Measurements from ENCODE around the gene TFAP2B. TPM values are rescaled to one million over a fixed set of nuclear protein-coding genes. Genes with fewer than 3 reads are reported as not detected.

The TFAP2B gene
- total and polyA plus RNA-seq, 2 donors from 2014 or later: 11.6 to 25.3 TPM

GRCh38 chr6:50820869-50821264, 2.2 kb downstream of the TFAP2B start:
- FAIRE-seq (no peak), DNase-seq (peak in 3 of 5 donors; percentile 68 to 82 (median 74))
- Histone ChIP-seq H3K27ac (ENCODE audit: low read depth in 2 of 2, low read length in 2 of 2) (peak overlapping the region; percentile 83 to 89), H3K4me3 (ENCODE audit: low read length in 3 of 3) (peak overlapping the region in 2 of 3 donors; percentile 50 to 69), H3K4me1 (ENCODE audit: control insufficient read depth in 2 of 3, insufficient read depth in 2 of 3, low read depth in 1 of 3, low read length in 3 of 3) (peaks cover 0 to 3% (median 0%) of the 10 kb centered on the region in 3 donors), H3K9me3 (ENCODE audit: control insufficient read depth in 2 of 3, insufficient read depth in 1 of 3, low read length in 3 of 3) (no peaks in the 10 kb centered on the region), H3K36me3 (ENCODE audit: control insufficient read depth in 2 of 3, insufficient read depth in 3 of 3, low read length in 3 of 3) (no peaks in the 10 kb centered on the region), H3K27me3 (ENCODE audit: control insufficient read depth, insufficient read depth, low read length) (peaks cover 67% of the 10 kb centered on the region), H3K9ac (ENCODE audit: low read length in 3 of 3) (peak overlapping the region in 2 of 3 donors; percentile 15 to 79)
- intact Hi-C loops (cut with DNase I): no loop called here
- TF ChIP-seq CTCF (IDR thresholded peaks at IDR 0.05; ENCODE audit: borderline replicate concordance, extremely low read depth, insufficient read depth): no peak

GRCh38 chr6:50821441-50822077, 2.9 kb downstream of the TFAP2B start:
- H3K4me1 ChIP-seq (ENCODE audit: control insufficient read depth in 2 of 3, insufficient read depth in 2 of 3, low read depth in 1 of 3, low read length in 3 of 3): peaks cover 0 to 3% (median 0%) of the 10 kb centered on the region in 3 donors
- DNase-seq: peak in 2 of 5 donors; percentile 58 to 74
- H3K27me3 ChIP-seq (ENCODE audit: control insufficient read depth, insufficient read depth, low read length): peaks cover 73% of the 10 kb centered on the region
- H3K9ac ChIP-seq (ENCODE audit: low read length in 3 of 3): peak overlapping the region in 1 of 3 donors; percentile 79
- peak overlapping the region; percentile 18 to 69 (median 66) for H3K4me3 ChIP-seq (ENCODE audit: low read length in 3 of 3)
- no peaks in the 10 kb centered on the region for H3K9me3 ChIP-seq (ENCODE audit: control insufficient read depth in 2 of 3, insufficient read depth in 1 of 3, low read length in 3 of 3)
- no peak for TF ChIP-seq CTCF (IDR thresholded peaks at IDR 0.05; ENCODE audit: borderline replicate concordance, extremely low read depth, insufficient read depth)
- H3K27ac ChIP-seq (ENCODE audit: low read depth in 2 of 2, low read length in 2 of 2): peak overlapping the region; percentile 83 to 89
- intact Hi-C loops (cut with DNase I): no loop called here
- H3K36me3 ChIP-seq (ENCODE audit: control insufficient read depth in 2 of 3, insufficient read depth in 3 of 3, low read length in 3 of 3): no peaks in the 10 kb centered on the region
- FAIRE-seq: no peak

GRCh38 chr6:50822078-50822476, 3.4 kb downstream of the TFAP2B start:
- Histone ChIP-seq H3K27me3 (ENCODE audit: control insufficient read depth, insufficient read depth, low read length) (peaks cover 75% of the 10 kb centered on the region), H3K9me3 (ENCODE audit: control insufficient read depth in 2 of 3, insufficient read depth in 1 of 3, low read length in 3 of 3) (no peaks in the 10 kb centered on the region), H3K4me1 (ENCODE audit: control insufficient read depth in 2 of 3, insufficient read depth in 2 of 3, low read depth in 1 of 3, low read length in 3 of 3) (peaks cover 0 to 3% (median 0%) of the 10 kb centered on the region in 3 donors), H3K4me3 (ENCODE audit: low read length in 3 of 3) (peak overlapping the region; percentile 66 to 69 (median 68)), H3K9ac (ENCODE audit: low read length in 3 of 3) (peak overlapping the region in 2 of 3 donors; percentile 28 to 51), H3K36me3 (ENCODE audit: control insufficient read depth in 2 of 3, insufficient read depth in 3 of 3, low read length in 3 of 3) (no peaks in the 10 kb centered on the region), H3K27ac (ENCODE audit: low read depth in 2 of 2, low read length in 2 of 2) (peak overlapping the region; percentile 20 to 72)
- intact Hi-C loops (cut with DNase I): no loop called here
- DNase-seq (peak in 1 of 5 donors; percentile 45), FAIRE-seq (no peak)
- no peak for TF ChIP-seq CTCF (IDR thresholded peaks at IDR 0.05; ENCODE audit: borderline replicate concordance, extremely low read depth, insufficient read depth)
